Esophagus squamous epithelium (tissue), 5 donors: ENCODE data around the gene HVCN1. TPM values are rescaled to one million over a fixed set of nuclear protein-coding genes. Genes with fewer than 3 reads are reported as not detected.

Source experiments
- DNase-seq: peaks from one replicate; lab custom pipeline; 2025; lab: John Stamatoyannopoulos, UW
- H3K27ac ChIP-seq, 4 donors: fragments of 200-600 bp; sonication (generic); one replicate each; pipeline ENCODE4 v1.5.1; 2016 to 2019; ENCODE audit warnings: mild to moderate bottlenecking in 1 of 4
- H3K27me3 ChIP-seq, 4 donors: fragments of 200-600 bp; sonication (generic); 1 replicate in 3 of 4; 2 replicates in 1 of 4; pipeline versions ENCODE4 v1.5.1 to v1.6.0; 2017 to 2021; ENCODE audit warnings: antibody characterized with exemption in 1 of 4
- H3K36me3 ChIP-seq, 3 donors: fragments of 200-600 bp; sonication (generic); one replicate each; pipeline ENCODE4 v1.5.1; 2016 to 2019
- H3K4me1 ChIP-seq, 3 donors: fragments of 200-600 bp; sonication (generic); one replicate each; pipeline ENCODE4 v1.5.1; 2017 to 2019
- H3K4me3 ChIP-seq, 4 donors: fragments of 200-600 bp; sonication (generic); 1 replicate in 3 of 4; 2 replicates in 1 of 4; pipeline ENCODE4 v1.5.1; 2016 to 2019; ENCODE audit warnings: mild to moderate bottlenecking in 2 of 4, moderate library complexity in 1 of 4
- H3K9me3 ChIP-seq, 3 donors: fragments of 200-600 bp; sonication (generic); one replicate each; pipeline ENCODE4 v1.5.1; 2016 to 2019
- CTCF ChIP-seq, 6 experiments: fragments of 450-650 bp in 4 of 6; fragments of 200-600 bp in 2 of 6; sonication (generic) in 2 of 6; IDR thresholded peaks; one replicate each; pipeline ENCODE4 v1.5.1; 2016 to 2019; ENCODE audit warnings: antibody characterized with exemption in 6 of 6, mild to moderate bottlenecking in 4 of 6, moderate library complexity in 4 of 6
- POLR2A ChIP-seq, 4 donors: fragments of 450-650 bp; IDR thresholded peaks; one replicate each; pipeline ENCODE4 v1.6.1; 2017; ENCODE audit warnings: antibody characterized with exemption in 4 of 4, mild to moderate bottlenecking in 4 of 4, moderate library complexity in 3 of 4
- WGBS, 2 donors: methylation state at CpG; one replicate each; pipeline ENCODE4 v1.1.5; 2018; 5-methylcytosine and 5-hydroxymethylcytosine counted together
- intact Hi-C: fragments of 100-400 bp; cut with DNase I; formaldehyde crosslinking; loops from one replicate; pipeline ENCODE4 v1.15.0; 2022
- total RNA-seq, 4 donors: library from RNA; depleted of rRNA; stranded (reverse); fragments of >200 nt; gene quantifications; one replicate each; pipeline ENCODE4 v1.1.0, GENCODE V29; 2016
- donor health status: DM: yes; HTN: yes; CAD: no.

HVCN1 gene
- total RNA-seq, 4 donors from 2014 or later, result 1.0 to 5.7 (median 1.7) TPM

DNA sequence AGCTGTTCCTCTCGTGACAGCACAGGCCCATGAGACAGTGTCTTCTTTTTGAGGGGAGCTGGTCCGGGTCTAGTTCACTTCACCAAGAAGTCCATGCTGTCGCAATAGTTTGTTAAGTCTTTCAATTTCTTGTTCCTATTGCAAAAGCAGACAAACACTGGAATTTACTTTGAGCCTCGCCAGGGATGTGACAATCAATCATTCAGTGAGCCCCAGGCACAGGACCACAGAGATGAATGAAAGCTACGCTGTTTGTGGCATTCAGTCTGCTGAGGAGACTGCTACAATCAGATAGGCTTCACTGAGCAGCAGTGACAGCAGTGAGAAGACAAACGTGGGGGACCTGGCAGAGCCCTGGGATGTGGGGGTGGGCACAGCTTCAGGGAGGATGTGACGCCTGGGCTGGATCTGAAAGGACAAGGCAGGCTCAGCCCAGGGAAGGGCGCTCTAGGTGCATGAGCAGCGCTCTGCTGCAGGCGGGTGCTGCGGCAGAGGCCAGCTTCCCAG is 39.5 kb downstream of the HVCN1 start:
- H3K27ac ChIP-seq, result no peak overlapping the region
- TF ChIP-seq CTCF (IDR thresholded peaks at IDR 0.05) (no peak), POLR2A (IDR thresholded peaks at IDR 0.05) (no peak)
- no peaks in the 10 kb centered on the region for H3K27me3 ChIP-seq
- WGBS, 2 donors, result 70 to 74% methylated on average over 10 to 11 of the region's 11 CpGs
- no peak for DNase-seq
- no peaks in the 10 kb centered on the region for H3K9me3 ChIP-seq
- H3K4me3 ChIP-seq, result no peak overlapping the region
- intact Hi-C loops, result no loop called here
- peaks cover 0 to 62% (median 4%) of the 10 kb centered on the region in 3 donors for H3K36me3 ChIP-seq
- no peaks in the 10 kb centered on the region for H3K4me1 ChIP-seq

- intact Hi-C loops, result no loop called here
- Histone ChIP-seq H3K27ac (no peak overlapping the region), H3K27me3 (no peaks in the 10 kb centered on the region), H3K36me3 (peaks cover 0 to 62% (median 4%) of the 10 kb centered on the region in 3 donors), H3K9me3 (no peaks in the 10 kb centered on the region), H3K4me3 (no peak overlapping the region), H3K4me1 (no peaks in the 10 kb centered on the region)
- TF ChIP-seq POLR2A (IDR thresholded peaks at IDR 0.05) (no peak), CTCF (IDR thresholded peaks at IDR 0.05) (no peak)
- WGBS, 2 donors, result 68 to 75% methylated on average over 7 of the region's 7 CpGs
- no peak for DNase-seq
Measured at GRCh38 chr12:110647631-110648040, 41.3 kb downstream of the HVCN1 start.

DNA sequence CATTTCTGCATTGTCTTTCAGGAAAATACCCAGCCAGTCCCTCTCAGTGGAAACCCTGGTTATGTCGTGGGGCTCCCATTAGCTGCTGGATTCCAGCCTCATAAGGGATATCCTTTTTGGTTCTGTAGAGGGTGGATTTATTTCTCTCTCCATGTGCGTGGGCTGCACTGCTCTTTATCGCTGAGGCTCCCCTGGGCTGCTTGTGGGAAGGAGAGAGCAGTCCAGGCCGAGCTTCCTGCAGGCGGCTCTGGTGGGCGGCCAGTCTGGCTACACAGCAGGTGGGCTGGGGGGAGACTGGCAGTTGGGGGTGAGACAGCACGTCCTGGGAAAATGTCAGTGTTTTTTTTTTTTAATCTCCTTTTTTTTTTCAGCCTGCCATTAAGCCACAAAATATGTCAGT is 47.4 kb downstream of the HVCN1 start:
- TF ChIP-seq POLR2A (IDR thresholded peaks at IDR 0.05) (no peak), CTCF (IDR thresholded peaks at IDR 0.05) (no peak)
- DNase-seq, result no peak
- H3K4me3 ChIP-seq, result no peak overlapping the region
- H3K27ac ChIP-seq, result peak overlapping the region in 1 of 4 donors; percentile 5
- 72 to 88% methylated on average over 6 to 7 of the region's 7 CpGs for WGBS, 2 donors
- H3K4me1 ChIP-seq, result peaks cover 0 to 16% (median 0%) of the 10 kb centered on the region in 3 donors
- H3K9me3 ChIP-seq, result no peaks in the 10 kb centered on the region
- peaks cover 0 to 19% (median 0%) of the 10 kb centered on the region in 3 donors for H3K36me3 ChIP-seq
- intact Hi-C loops, result no loop called here
- H3K27me3 ChIP-seq, result no peaks in the 10 kb centered on the region

- 90 to 93% methylated on average over 15 of the region's 15 CpGs for WGBS, 2 donors
- intact Hi-C loops, result no loop called here
Measured at GRCh38 chr12:110640275-110641025, 48.5 kb downstream of the HVCN1 start.

More at GRCh38 chr12:110640275-110641025, 48.5 kb downstream of the HVCN1 start:
- no peak for TF ChIP-seq CTCF (IDR thresholded peaks at IDR 0.05)
- TF ChIP-seq POLR2A (IDR thresholded peaks at IDR 0.05), result no peak
- Histone ChIP-seq H3K36me3 (peaks cover 0 to 13% (median 0%) of the 10 kb centered on the region in 3 donors), H3K27me3 (no peaks in the 10 kb centered on the region), H3K9me3 (no peaks in the 10 kb centered on the region), H3K4me3 (no peak overlapping the region), H3K4me1 (peaks cover 0 to 16% (median 0%) of the 10 kb centered on the region in 3 donors), H3K27ac (peak overlapping the region in 1 of 4 donors; percentile 10)
- DNase-seq, result no peak
